Transverse colon (tissue), 4 donors: ENCODE measurements around the gene CNKSR3.

Source experiments
- EP300 ChIP-seq: sonication (generic); formaldehyde crosslinking; IDR thresholded peaks from one replicate; pipeline ENCODE4 v1.6.1; 2017; ENCODE audit warnings: antibody characterized with exemption, low read depth
- POLR2A ChIP-seq: fragments of 450-650 bp; IDR thresholded peaks from one replicate; pipeline ENCODE4 v1.6.1; 2016; ENCODE audit warnings: antibody characterized with exemption, mild to moderate bottlenecking, moderate library complexity
- POLR2AphosphoS5 ChIP-seq, 3 donors: sonication (generic); formaldehyde crosslinking; IDR thresholded peaks; one replicate each; pipeline ENCODE4 v1.6.1; 2016; ENCODE audit warnings: antibody characterized with exemption in 3 of 3
- TF ChIP-seq, protein P1 (sequence below), 5 experiments: fragments of 200-600 bp in 3 of 5; fragments of 450-650 bp in 2 of 5; sonication (generic) in 3 of 5; IDR thresholded peaks; 1 replicate in 2 of 5; 2 replicates in 3 of 5; pipeline ENCODE4 v1.5.1; 2016 to 2017; ENCODE audit warnings: antibody characterized with exemption in 5 of 5, inconsistent platforms in 3 of 5, mild to moderate bottlenecking in 2 of 5, moderate library complexity in 1 of 5

DNA sequence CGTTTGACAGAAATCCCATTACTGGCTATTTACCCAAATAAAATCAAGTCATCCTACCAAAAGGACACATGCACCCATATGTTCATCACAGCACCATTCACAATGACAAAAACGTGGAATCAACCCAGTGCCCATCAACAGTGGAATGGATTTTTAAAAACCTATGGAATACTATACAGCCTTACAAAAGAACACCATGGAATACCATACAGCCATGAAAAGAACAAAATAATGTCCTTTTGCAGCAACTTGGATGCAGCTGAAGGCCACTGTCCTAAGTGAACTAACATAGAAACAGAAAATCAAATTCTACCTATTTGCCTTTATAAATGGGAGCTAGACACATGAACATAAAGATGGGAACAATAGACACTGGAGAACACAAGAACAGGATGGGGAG is 136.5 kb downstream of the CNKSR3 start:
- TF ChIP-seq POLR2A (no peak), EP300 (no peak), POLR2AphosphoS5 (IDR thresholded peaks at IDR 0.05) (no peak)
- TF ChIP-seq, protein P1, sequence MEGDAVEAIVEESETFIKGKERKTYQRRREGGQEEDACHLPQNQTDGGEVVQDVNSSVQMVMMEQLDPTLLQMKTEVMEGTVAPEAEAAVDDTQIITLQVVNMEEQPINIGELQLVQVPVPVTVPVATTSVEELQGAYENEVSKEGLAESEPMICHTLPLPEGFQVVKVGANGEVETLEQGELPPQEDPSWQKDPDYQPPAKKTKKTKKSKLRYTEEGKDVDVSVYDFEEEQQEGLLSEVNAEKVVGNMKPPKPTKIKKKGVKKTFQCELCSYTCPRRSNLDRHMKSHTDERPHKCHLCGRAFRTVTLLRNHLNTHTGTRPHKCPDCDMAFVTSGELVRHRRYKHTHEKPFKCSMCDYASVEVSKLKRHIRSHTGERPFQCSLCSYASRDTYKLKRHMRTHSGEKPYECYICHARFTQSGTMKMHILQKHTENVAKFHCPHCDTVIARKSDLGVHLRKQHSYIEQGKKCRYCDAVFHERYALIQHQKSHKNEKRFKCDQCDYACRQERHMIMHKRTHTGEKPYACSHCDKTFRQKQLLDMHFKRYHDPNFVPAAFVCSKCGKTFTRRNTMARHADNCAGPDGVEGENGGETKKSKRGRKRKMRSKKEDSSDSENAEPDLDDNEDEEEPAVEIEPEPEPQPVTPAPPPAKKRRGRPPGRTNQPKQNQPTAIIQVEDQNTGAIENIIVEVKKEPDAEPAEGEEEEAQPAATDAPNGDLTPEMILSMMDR (IDR thresholded peaks at IDR 0.05): no peak
